Panc1 (cell line): ENCODE data around the gene HELZ. TPM values are rescaled to one million over a fixed set of nuclear protein-coding genes. Genes with fewer than 3 reads are reported as not detected.

ENCODE experiments used
- ATAC-seq: fragments of 200-7000 bp; cut with Tn5 transposase; 2 replicates; pipeline ENCODE4 v1.9.1; 2020; ENCODE audit warnings: mild to moderate bottlenecking, moderate library complexity
- BruUV-seq: library from RNA; stranded (reverse); fragments of 400-500 nt; replicated peaks from 2 replicates; lab custom pipeline; 2021; lab: Mats Ljungman, UMichigan
- CTCF ChIA-PET: fragments of 300-600 bp; sonication (Branson Sonifier 250); formaldehyde crosslinking; loops from one replicate; lab custom pipeline; 2022; ENCODE audit warnings: antibody characterized with exemption; lab: Charles Lee
- POLR2A ChIA-PET: fragments of 300-600 bp; sonication (Branson Sonifier 250); formaldehyde crosslinking; loops from one replicate; lab custom pipeline; 2022; ENCODE audit warnings: antibody characterized with exemption; lab: Charles Lee
- DNase-seq: peaks from one replicate; pipeline ENCODE4 v3.0.0-alpha.2; 2010; ENCODE audit warnings: low read depth, low spot score
- H3K27ac ChIP-seq: 2 replicates; pipeline ENCODE4 v1.5.1; 2011; ENCODE audit warnings: mild to moderate bottlenecking, low read length, inconsistent platforms
- H3K27me3 ChIP-seq: fragments of 200-500 bp; sonication (Bioruptor generic); 2 replicates; pipeline ENCODE4 v1.6.0; 2014; ENCODE audit warnings: low read length, inconsistent platforms; ENCODE audit not compliant: control insufficient read depth, insufficient read depth
- H3K36me3 ChIP-seq: fragments of 200-500 bp; sonication (Bioruptor generic); 2 replicates; pipeline ENCODE4 v1.5.1; 2014; ENCODE audit warnings: inconsistent platforms, mild to moderate bottlenecking, low read length, moderate library complexity; ENCODE audit not compliant: control insufficient read depth, insufficient read depth
- H3K4me1 ChIP-seq: 2 replicates; pipeline ENCODE4 v1.5.1; 2011; ENCODE audit warnings: inconsistent platforms, mild to moderate bottlenecking, low read length, moderate library complexity; ENCODE audit not compliant: control insufficient read depth, insufficient read depth
- H3K4me3 ChIP-seq, 2 experiments: 2 replicates each; pipeline ENCODE4 v1.5.1; 2011 to 2012; ENCODE audit warnings: low read depth in 2 of 2, low read length in 2 of 2, mild to moderate bottlenecking in 2 of 2, inconsistent platforms in 1 of 2, moderate library complexity in 1 of 2
- H3K9me3 ChIP-seq: fragments of 200-500 bp; sonication (Bioruptor generic); 2 replicates; pipeline ENCODE4 v1.5.1; 2014; ENCODE audit warnings: low read depth, mild to moderate bottlenecking, inconsistent platforms, low read length, moderate library complexity; ENCODE audit not compliant: control insufficient read depth, insufficient read depth
- POLR2AphosphoS5 ChIP-seq: IDR thresholded peaks from 2 replicates; pipeline ENCODE4 v1.6.1; 2012; ENCODE audit warnings: mild to moderate bottlenecking, low read depth, low read length, moderate library complexity
- SIN3A ChIP-seq: IDR thresholded peaks from 2 replicates; pipeline ENCODE4 v1.6.1; 2012; ENCODE audit warnings: low read depth, mild to moderate bottlenecking, low read length, moderate library complexity, borderline replicate concordance; ENCODE audit not compliant: insufficient read depth
- TCF7L2 ChIP-seq: IDR thresholded peaks from 2 replicates; pipeline ENCODE4 v1.6.1; 2011; ENCODE audit warnings: mild to moderate bottlenecking, low read depth, low read length, inconsistent platforms
- in situ Hi-C: cut with HindIII; loops from 2 replicates; pipeline ENCODE4 v1.10.0; 2016; ENCODE audit warnings: low sequenced_read_pairs, low pct_unique_long_range_greater_than_20kb
- intact Hi-C: fragments of 100-400 bp; cut with micrococcal nuclease; formaldehyde crosslinking; loops from one replicate; pipeline ENCODE4 v1.10.0; 2022; ENCODE audit not compliant: unreplicated experiment
- total RNA-seq: library from RNA; stranded (reverse); gene quantifications from one replicate; pipeline ENCODE4 v1.2.1, GENCODE V29; 2021; ENCODE audit not compliant: unreplicated experiment
- TF ChIP-seq, protein P1 (sequence below): fragments of 450-650 bp; IDR thresholded peaks from 2 replicates; pipeline ENCODE4 v1.5.1; 2017; ENCODE audit warnings: mild to moderate bottlenecking
- TF ChIP-seq, protein P2 (sequence below), 2 experiments: IDR thresholded peaks; 2 replicates each; pipeline ENCODE4 v1.6.1; 2011 to 2012; ENCODE audit warnings: low read depth in 2 of 2, control low read depth in 1 of 2, low read length in 1 of 2, mild to moderate bottlenecking in 1 of 2, moderate library complexity in 1 of 2; ENCODE audit not compliant: insufficient read depth in 1 of 2

Gene HELZ
- total RNA-seq, 1 experiment from 2014 or later = 15.0 TPM

DNA sequence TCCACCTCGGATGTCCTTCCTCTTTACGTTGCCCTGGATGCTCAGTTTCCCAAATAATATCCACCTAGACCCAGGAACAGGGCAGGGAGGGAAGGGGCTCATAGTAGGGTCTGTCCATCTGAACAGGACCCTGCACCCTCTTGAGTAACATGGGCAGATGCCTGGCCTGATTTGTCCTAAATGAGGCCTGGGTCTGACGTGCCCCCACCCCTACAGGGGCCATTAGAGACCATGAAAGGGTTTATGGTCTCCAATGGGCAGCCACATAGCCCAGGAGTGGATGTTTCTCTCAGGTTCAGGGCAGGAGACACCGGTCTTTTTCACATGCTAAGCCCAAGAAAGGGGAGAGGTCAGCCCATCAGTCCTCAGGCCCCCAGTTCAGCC is 193.8 kb downstream of the HELZ start:
- Histone ChIP-seq H3K36me3 (no peaks in the 10 kb centered on the region), H3K27ac (no peak overlapping the region), H3K27me3 (no peaks in the 10 kb centered on the region), H3K4me1 (no peaks in the 10 kb centered on the region), H3K4me3 (no peak overlapping the region), H3K9me3 (0 out of 2 replicates have a peak, but pooled peaks cover 3% of the 10 kb centered on the region)
- CTCF ChIA-PET = no interaction called here
- no peak for TF ChIP-seq SIN3A
- TF ChIP-seq, protein P1, sequence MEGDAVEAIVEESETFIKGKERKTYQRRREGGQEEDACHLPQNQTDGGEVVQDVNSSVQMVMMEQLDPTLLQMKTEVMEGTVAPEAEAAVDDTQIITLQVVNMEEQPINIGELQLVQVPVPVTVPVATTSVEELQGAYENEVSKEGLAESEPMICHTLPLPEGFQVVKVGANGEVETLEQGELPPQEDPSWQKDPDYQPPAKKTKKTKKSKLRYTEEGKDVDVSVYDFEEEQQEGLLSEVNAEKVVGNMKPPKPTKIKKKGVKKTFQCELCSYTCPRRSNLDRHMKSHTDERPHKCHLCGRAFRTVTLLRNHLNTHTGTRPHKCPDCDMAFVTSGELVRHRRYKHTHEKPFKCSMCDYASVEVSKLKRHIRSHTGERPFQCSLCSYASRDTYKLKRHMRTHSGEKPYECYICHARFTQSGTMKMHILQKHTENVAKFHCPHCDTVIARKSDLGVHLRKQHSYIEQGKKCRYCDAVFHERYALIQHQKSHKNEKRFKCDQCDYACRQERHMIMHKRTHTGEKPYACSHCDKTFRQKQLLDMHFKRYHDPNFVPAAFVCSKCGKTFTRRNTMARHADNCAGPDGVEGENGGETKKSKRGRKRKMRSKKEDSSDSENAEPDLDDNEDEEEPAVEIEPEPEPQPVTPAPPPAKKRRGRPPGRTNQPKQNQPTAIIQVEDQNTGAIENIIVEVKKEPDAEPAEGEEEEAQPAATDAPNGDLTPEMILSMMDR = no peak
- no peak for TF ChIP-seq POLR2AphosphoS5
- no peak for TF ChIP-seq TCF7L2
- TF ChIP-seq, protein P2, sequence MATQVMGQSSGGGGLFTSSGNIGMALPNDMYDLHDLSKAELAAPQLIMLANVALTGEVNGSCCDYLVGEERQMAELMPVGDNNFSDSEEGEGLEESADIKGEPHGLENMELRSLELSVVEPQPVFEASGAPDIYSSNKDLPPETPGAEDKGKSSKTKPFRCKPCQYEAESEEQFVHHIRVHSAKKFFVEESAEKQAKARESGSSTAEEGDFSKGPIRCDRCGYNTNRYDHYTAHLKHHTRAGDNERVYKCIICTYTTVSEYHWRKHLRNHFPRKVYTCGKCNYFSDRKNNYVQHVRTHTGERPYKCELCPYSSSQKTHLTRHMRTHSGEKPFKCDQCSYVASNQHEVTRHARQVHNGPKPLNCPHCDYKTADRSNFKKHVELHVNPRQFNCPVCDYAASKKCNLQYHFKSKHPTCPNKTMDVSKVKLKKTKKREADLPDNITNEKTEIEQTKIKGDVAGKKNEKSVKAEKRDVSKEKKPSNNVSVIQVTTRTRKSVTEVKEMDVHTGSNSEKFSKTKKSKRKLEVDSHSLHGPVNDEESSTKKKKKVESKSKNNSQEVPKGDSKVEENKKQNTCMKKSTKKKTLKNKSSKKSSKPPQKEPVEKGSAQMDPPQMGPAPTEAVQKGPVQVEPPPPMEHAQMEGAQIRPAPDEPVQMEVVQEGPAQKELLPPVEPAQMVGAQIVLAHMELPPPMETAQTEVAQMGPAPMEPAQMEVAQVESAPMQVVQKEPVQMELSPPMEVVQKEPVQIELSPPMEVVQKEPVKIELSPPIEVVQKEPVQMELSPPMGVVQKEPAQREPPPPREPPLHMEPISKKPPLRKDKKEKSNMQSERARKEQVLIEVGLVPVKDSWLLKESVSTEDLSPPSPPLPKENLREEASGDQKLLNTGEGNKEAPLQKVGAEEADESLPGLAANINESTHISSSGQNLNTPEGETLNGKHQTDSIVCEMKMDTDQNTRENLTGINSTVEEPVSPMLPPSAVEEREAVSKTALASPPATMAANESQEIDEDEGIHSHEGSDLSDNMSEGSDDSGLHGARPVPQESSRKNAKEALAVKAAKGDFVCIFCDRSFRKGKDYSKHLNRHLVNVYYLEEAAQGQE (IDR thresholded peaks at IDR 0.05; ENCODE audit: insufficient read depth in 1 of 2, low read depth in 2 of 2, low read length in 1 of 2) = no peak
- intact Hi-C loops = no loop called here
- BruUV-seq = no TSS peak
- ATAC-seq (no peak), DNase-seq (no peak)
- in situ Hi-C loops = no loop called here
- POLR2A ChIA-PET = no interaction called here

DNA sequence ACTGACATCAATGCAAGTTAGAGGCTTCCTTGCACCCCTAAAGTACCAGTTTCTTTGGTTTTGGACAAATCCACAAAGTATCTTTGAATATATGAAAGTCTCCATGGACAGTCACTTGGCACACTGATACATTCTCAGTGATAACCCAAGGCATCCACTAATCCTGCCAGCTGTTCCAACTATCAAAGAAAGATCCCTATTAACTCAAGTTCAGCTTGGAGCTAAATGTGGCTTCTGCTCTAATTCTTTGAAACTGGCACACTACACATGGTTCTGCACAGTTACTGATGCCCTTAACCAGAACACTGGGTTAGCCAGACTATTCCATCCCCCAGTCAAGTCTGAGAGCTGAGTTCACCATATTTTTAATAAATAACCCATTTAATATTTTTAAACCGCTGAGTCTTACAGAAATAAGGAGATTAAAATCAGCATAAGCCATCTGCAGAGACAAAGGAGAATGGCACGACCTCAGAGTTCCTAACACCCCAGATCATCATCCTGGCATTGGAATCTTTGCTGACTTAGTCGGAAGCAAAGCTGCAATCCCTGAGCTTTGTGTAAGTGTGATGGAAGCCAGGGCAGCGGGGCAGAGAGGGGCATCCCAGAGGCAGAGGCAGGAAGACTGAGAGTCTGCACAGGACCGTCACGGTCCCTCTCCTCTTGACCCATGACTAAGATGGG is 194.4 kb downstream of the HELZ start:
- ATAC-seq (no peak), DNase-seq (no peak)
- Histone ChIP-seq H3K27me3 (no peaks in the 10 kb centered on the region), H3K4me3 (no peak overlapping the region), H3K27ac (no peak overlapping the region), H3K4me1 (no peaks in the 10 kb centered on the region), H3K36me3 (no peaks in the 10 kb centered on the region), H3K9me3 (0 out of 2 replicates have a peak, but pooled peaks cover 3% of the 10 kb centered on the region)
- ChIA-PET POLR2A (no interaction called here), CTCF (no interaction called here)
- BruUV-seq = no TSS peak
- no peak for TF ChIP-seq POLR2AphosphoS5
- TF ChIP-seq, protein P2 (IDR thresholded peaks at IDR 0.05; ENCODE audit: insufficient read depth in 1 of 2, low read depth in 2 of 2, low read length in 1 of 2) = no peak
- no peak for TF ChIP-seq TCF7L2
- TF ChIP-seq, protein P1 = no peak
- TF ChIP-seq SIN3A = no peak
- intact Hi-C loops (no loop called here), in situ Hi-C loops (no loop called here)
